HEK293 (cell line): Measurements from ENCODE around the gene ARHGAP35.

ENCODE experiments used
- ATF2 ChIP-seq: fragments of 450-650 bp; formaldehyde crosslinking; IDR thresholded peaks from 2 replicates; pipeline ENCODE4 v1.5.1; 2016; ENCODE audit warnings: missing biosample characterization, missing genetic modification characterization, low read depth
- GFI1B ChIP-seq: fragments of 450-650 bp; formaldehyde crosslinking; IDR thresholded peaks from 2 replicates; pipeline ENCODE4 v1.5.1; 2016; ENCODE audit warnings: missing biosample characterization, missing genetic modification characterization
- GLI4 ChIP-seq: fragments of 450-650 bp; formaldehyde crosslinking; IDR thresholded peaks from 2 replicates; pipeline ENCODE4 v1.5.1; 2016; ENCODE audit warnings: missing biosample characterization, missing genetic modification characterization
- HOXC10 ChIP-seq: sonication (generic); formaldehyde crosslinking; IDR thresholded peaks from 2 replicates; pipeline ENCODE4 v1.8.1; 2023; ENCODE audit warnings: mild to moderate bottlenecking, missing genetic modification reagents
- OVOL3 ChIP-seq: fragments of 450-650 bp; formaldehyde crosslinking; IDR thresholded peaks from 2 replicates; pipeline ENCODE4 v1.5.1; 2016; ENCODE audit warnings: missing biosample characterization, missing genetic modification characterization
- ZBTB1 ChIP-seq: fragments of 450-650 bp; formaldehyde crosslinking; IDR thresholded peaks from 2 replicates; pipeline ENCODE4 v1.5.1; 2016; ENCODE audit warnings: missing biosample characterization, missing genetic modification characterization
- ZBTB48 ChIP-seq: fragments of 450-650 bp; formaldehyde crosslinking; IDR thresholded peaks from 2 replicates; pipeline ENCODE4 v1.5.1; 2016; ENCODE audit warnings: missing biosample characterization, missing genetic modification characterization
- ZBTB6 ChIP-seq: fragments of 450-650 bp; formaldehyde crosslinking; IDR thresholded peaks from 2 replicates; pipeline ENCODE4 v1.5.1; 2017; ENCODE audit warnings: missing biosample characterization, missing genetic modification characterization
- ZFP41 ChIP-seq: fragments of 450-650 bp; formaldehyde crosslinking; IDR thresholded peaks from 2 replicates; pipeline ENCODE4 v1.5.1; 2016; ENCODE audit warnings: missing biosample characterization, missing genetic modification characterization, borderline replicate concordance
- ZNF10 ChIP-seq: fragments of 450-650 bp; formaldehyde crosslinking; IDR thresholded peaks from 2 replicates; pipeline ENCODE4 v1.5.1; 2017; ENCODE audit warnings: missing biosample characterization, missing genetic modification characterization
- ZNF121 ChIP-seq: fragments of 450-650 bp; formaldehyde crosslinking; IDR thresholded peaks from 2 replicates; pipeline ENCODE4 v1.5.1; 2016; ENCODE audit warnings: missing biosample characterization, missing genetic modification characterization
- ZNF140 ChIP-seq: fragments of 450-650 bp; formaldehyde crosslinking; IDR thresholded peaks from 2 replicates; pipeline ENCODE4 v1.5.1; 2016; ENCODE audit warnings: missing biosample characterization, missing genetic modification characterization
- ZNF202 ChIP-seq: fragments of 450-650 bp; formaldehyde crosslinking; IDR thresholded peaks from 2 replicates; pipeline ENCODE4 v1.5.1; 2016; ENCODE audit warnings: missing biosample characterization, missing genetic modification characterization, borderline replicate concordance
- ZNF211 ChIP-seq: fragments of 450-650 bp; formaldehyde crosslinking; IDR thresholded peaks from 2 replicates; pipeline ENCODE4 v1.5.1; 2016; ENCODE audit warnings: low read depth, missing biosample characterization, missing genetic modification characterization
- ZNF292 ChIP-seq: fragments of 450-650 bp; formaldehyde crosslinking; IDR thresholded peaks from 2 replicates; pipeline ENCODE4 v1.5.1; 2016; ENCODE audit warnings: low read depth, missing biosample characterization, missing genetic modification characterization, borderline replicate concordance
- ZNF302 ChIP-seq: fragments of 450-650 bp; formaldehyde crosslinking; IDR thresholded peaks from 2 replicates; pipeline ENCODE4 v1.5.1; 2016; ENCODE audit warnings: missing biosample characterization, missing genetic modification characterization, low read depth
- ZNF37A ChIP-seq: fragments of 450-650 bp; IDR thresholded peaks from 2 replicates; pipeline ENCODE4 v1.5.1; 2018; ENCODE audit warnings: missing biosample characterization, missing genetic modification characterization
- ZNF544 ChIP-seq: fragments of 450-650 bp; formaldehyde crosslinking; IDR thresholded peaks from 2 replicates; pipeline ENCODE4 v1.5.0; 2017; ENCODE audit warnings: missing biosample characterization, missing genetic modification characterization
- ZNF548 ChIP-seq: fragments of 450-650 bp; formaldehyde crosslinking; IDR thresholded peaks from 2 replicates; pipeline ENCODE4 v1.5.1; 2016; ENCODE audit warnings: missing biosample characterization, missing genetic modification characterization
- ZNF558 ChIP-seq: fragments of 450-650 bp; formaldehyde crosslinking; IDR thresholded peaks from 2 replicates; pipeline ENCODE4 v1.5.1; 2016; ENCODE audit warnings: missing biosample characterization, missing genetic modification characterization
- ZNF654 ChIP-seq: fragments of 450-650 bp; formaldehyde crosslinking; IDR thresholded peaks from 2 replicates; pipeline ENCODE4 v1.5.1; 2016; ENCODE audit warnings: low read depth, missing biosample characterization, missing genetic modification characterization
- ZNF670 ChIP-seq: fragments of 450-650 bp; formaldehyde crosslinking; IDR thresholded peaks from 2 replicates; pipeline ENCODE4 v1.5.1; 2016; ENCODE audit warnings: missing biosample characterization, missing genetic modification characterization, low read depth
- ZNF747 ChIP-seq: fragments of 450-650 bp; formaldehyde crosslinking; IDR thresholded peaks from 2 replicates; pipeline ENCODE4 v1.5.1; 2016; ENCODE audit warnings: missing biosample characterization, missing genetic modification characterization
- ZSCAN16 ChIP-seq: fragments of 450-650 bp; formaldehyde crosslinking; IDR thresholded peaks from 2 replicates; pipeline ENCODE4 v1.5.1; 2016; ENCODE audit warnings: missing biosample characterization, missing genetic modification characterization
- TF ChIP-seq, protein P1 (sequence below): fragments of 450-650 bp; formaldehyde crosslinking; IDR thresholded peaks from 2 replicates; pipeline ENCODE4 v1.5.1; 2016; ENCODE audit warnings: missing biosample characterization, missing genetic modification characterization
- TF ChIP-seq, protein P2 (sequence below): fragments of 450-650 bp; formaldehyde crosslinking; IDR thresholded peaks from 2 replicates; pipeline ENCODE4 v1.5.1; 2017; ENCODE audit warnings: missing biosample characterization, missing genetic modification characterization
- TF ChIP-seq, protein P3 (sequence below): fragments of 450-650 bp; formaldehyde crosslinking; IDR thresholded peaks from 2 replicates; pipeline ENCODE4 v1.5.1; 2016; ENCODE audit warnings: missing biosample characterization, missing genetic modification characterization
- TF ChIP-seq, protein P4 (sequence below): fragments of 450-650 bp; IDR thresholded peaks from 2 replicates; pipeline ENCODE4 v1.5.1; 2018; ENCODE audit warnings: missing biosample characterization, missing genetic modification characterization
- TF ChIP-seq, protein P5 (sequence below): fragments of 450-650 bp; formaldehyde crosslinking; IDR thresholded peaks from 2 replicates; pipeline ENCODE4 v1.5.1; 2016; ENCODE audit warnings: missing biosample characterization, missing genetic modification characterization

ARHGAP35 gene

DNA sequence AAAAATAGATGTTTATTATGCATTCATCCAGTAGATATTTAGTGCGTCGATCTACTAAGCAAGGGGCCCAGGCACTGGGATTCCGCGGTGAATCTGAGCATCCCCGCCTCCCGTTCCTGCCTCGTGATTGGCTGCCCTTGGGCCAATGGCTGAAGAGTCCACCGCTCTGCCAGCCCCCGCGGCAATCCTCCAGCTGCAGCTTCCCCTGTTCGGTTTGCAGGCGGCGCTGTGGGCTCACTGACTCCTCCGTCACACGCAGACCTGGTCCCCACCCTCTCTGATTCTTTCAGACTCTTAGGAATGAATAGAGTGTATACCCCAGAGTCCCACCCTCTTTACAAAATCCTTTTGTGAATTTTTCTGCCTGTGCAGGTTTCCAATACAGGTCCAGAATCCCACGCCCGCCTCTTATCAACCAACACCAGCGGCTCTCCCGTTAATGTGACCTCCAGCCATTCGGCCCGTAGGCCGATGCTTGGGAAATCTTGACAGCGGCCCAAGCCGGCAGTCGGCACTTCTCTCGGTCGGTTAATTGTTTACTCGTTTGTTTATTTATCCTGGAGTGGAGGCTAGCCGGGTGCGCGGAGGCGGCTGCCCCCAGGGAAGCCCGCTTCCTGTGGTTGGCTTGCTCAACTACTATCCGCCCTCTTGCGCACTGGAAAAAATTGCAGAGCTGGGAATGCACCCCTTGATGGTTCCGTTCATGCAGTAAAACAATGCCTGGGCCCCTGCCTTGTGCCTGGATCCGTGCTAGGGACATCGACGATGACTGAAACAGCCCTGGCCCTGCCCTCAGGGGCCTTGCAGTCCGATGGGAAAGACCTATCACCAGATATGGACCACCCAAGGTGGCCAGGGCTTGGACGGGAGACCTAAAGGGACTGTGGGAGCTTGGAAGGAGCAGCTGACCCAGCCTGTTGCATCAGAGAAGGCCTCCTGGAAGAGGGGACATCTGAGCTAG is 4.5 kb upstream of the ARHGAP35 start (continued):
- TF ChIP-seq ATF2 (tag by site-specific recombination) (no peak), ZNF654 (peak; percentile 78), ZBTB48 (tag by site-specific recombination) (0 out of 2 replicates have a peak, but pooled peaks have one; percentile 9), ZNF544 (tag by site-specific recombination) (no peak), ZNF121 (tag by site-specific recombination) (no peak), GFI1B (no peak), ZFP41 (tag by site-specific recombination) (no peak), ZNF558 (tag by site-specific recombination) (no peak), ZNF37A (tag by site-specific recombination) (no peak), ZNF670 (tag by site-specific recombination) (no peak), ZNF211 (tag by site-specific recombination) (no peak), ZNF292 (tag by site-specific recombination) (no peak), ZNF747 (no peak), ZSCAN16 (tag by site-specific recombination) (no peak), ZNF302 (tag by site-specific recombination) (no peak), HOXC10 (CRISPR knock-in tag) (no peak), ZNF202 (tag by site-specific recombination) (no peak), ZNF140 (tag by site-specific recombination) (no peak), GLI4 (tag by site-specific recombination) (no peak), ZBTB6 (tag by site-specific recombination) (no peak), ZNF548 (tag by site-specific recombination) (no peak), OVOL3 (tag by site-specific recombination) (no peak), ZNF10 (tag by site-specific recombination) (0 out of 2 replicates have a peak, but pooled peaks have one; percentile 11), ZBTB1 (no peak)
- TF ChIP-seq, protein P1, sequence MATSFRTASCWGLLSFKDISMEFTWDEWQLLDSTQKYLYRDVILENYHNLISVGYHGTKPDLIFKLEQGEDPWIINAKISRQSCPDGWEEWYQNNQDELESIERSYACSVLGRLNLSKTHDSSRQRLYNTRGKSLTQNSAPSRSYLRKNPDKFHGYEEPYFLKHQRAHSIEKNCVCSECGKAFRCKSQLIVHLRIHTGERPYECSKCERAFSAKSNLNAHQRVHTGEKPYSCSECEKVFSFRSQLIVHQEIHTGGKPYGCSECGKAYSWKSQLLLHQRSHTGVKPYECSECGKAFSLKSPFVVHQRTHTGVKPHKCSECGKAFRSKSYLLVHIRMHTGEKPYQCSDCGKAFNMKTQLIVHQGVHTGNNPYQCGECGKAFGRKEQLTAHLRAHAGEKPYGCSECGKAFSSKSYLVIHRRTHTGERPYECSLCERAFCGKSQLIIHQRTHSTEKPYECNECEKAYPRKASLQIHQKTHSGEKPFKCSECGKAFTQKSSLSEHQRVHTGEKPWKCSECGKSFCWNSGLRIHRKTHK (tag by site-specific recombination), result no peak
- TF ChIP-seq, protein P2, sequence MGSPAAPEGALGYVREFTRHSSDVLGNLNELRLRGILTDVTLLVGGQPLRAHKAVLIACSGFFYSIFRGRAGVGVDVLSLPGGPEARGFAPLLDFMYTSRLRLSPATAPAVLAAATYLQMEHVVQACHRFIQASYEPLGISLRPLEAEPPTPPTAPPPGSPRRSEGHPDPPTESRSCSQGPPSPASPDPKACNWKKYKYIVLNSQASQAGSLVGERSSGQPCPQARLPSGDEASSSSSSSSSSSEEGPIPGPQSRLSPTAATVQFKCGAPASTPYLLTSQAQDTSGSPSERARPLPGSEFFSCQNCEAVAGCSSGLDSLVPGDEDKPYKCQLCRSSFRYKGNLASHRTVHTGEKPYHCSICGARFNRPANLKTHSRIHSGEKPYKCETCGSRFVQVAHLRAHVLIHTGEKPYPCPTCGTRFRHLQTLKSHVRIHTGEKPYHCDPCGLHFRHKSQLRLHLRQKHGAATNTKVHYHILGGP (tag by site-specific recombination), result no peak
- TF ChIP-seq, protein P3, sequence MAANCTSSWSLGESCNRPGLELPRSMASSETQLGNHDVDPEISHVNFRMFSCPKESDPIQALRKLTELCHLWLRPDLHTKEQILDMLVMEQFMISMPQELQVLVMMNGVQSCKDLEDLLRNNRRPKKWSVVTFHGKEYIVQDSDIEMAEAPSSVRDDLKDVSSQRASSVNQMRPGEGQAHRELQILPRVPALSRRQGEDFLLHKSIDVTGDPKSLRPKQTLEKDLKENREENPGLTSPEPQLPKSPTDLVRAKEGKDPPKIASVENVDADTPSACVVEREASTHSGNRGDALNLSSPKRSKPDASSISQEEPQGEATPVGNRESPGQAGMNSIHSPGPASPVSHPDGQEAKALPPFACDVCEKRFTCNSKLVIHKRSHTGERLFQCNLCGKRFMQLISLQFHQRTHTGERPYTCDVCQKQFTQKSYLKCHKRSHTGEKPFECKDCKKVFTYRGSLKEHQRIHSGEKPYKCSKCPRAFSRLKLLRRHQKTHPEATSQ (tag by site-specific recombination), result no peak
- TF ChIP-seq, protein P4, sequence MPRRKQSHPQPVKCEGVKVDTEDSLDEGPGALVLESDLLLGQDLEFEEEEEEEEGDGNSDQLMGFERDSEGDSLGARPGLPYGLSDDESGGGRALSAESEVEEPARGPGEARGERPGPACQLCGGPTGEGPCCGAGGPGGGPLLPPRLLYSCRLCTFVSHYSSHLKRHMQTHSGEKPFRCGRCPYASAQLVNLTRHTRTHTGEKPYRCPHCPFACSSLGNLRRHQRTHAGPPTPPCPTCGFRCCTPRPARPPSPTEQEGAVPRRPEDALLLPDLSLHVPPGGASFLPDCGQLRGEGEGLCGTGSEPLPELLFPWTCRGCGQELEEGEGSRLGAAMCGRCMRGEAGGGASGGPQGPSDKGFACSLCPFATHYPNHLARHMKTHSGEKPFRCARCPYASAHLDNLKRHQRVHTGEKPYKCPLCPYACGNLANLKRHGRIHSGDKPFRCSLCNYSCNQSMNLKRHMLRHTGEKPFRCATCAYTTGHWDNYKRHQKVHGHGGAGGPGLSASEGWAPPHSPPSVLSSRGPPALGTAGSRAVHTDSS (tag by site-specific recombination), result no peak
- TF ChIP-seq, protein P5, sequence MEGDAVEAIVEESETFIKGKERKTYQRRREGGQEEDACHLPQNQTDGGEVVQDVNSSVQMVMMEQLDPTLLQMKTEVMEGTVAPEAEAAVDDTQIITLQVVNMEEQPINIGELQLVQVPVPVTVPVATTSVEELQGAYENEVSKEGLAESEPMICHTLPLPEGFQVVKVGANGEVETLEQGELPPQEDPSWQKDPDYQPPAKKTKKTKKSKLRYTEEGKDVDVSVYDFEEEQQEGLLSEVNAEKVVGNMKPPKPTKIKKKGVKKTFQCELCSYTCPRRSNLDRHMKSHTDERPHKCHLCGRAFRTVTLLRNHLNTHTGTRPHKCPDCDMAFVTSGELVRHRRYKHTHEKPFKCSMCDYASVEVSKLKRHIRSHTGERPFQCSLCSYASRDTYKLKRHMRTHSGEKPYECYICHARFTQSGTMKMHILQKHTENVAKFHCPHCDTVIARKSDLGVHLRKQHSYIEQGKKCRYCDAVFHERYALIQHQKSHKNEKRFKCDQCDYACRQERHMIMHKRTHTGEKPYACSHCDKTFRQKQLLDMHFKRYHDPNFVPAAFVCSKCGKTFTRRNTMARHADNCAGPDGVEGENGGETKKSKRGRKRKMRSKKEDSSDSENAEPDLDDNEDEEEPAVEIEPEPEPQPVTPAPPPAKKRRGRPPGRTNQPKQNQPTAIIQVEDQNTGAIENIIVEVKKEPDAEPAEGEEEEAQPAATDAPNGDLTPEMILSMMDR, result peak; percentile 88
